AG09319 (cell line): ENCODE measurements around the gene NPAS3.

Experiments
- DNase-seq: peaks from one replicate; pipeline ENCODE4 v3.0.0-alpha.2; 2010; ENCODE audit warnings: low read depth; ENCODE audit errors: extremely low read depth
- TF ChIP-seq, protein P1 (sequence below): IDR thresholded peaks from 2 replicates; pipeline ENCODE4 v1.5.1; 2011; ENCODE audit warnings: low read depth, mild to moderate bottlenecking, inconsistent platforms, low read length, moderate library complexity

Gene NPAS3

DNA sequence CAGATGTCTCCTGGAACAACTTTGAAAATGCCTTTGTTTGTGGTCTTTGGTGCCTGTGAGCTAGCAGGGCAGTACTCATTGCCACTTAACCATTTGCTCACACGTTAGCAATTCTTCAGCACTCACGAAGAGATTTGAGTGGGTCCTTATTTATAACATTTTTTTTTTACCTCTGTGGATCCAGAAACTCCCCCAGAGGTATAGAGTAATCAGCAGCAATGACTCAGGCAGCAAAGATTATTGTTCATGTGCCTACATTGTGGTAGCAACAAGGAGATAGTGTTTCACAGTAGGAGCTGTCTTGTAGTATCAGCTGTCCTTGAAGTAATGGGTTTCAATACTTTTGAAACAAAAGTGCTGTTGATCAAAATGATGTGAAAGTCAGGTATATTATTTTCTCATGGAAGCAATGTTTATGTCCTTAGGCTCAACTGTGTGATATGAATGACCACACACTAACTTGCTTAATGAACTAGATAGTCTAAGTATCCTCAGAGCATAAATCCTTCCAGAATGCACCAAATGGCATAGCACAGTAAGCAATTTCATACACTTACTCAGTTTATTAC, 708.1 kb downstream of the NPAS3 start:
- TF ChIP-seq, protein P1, sequence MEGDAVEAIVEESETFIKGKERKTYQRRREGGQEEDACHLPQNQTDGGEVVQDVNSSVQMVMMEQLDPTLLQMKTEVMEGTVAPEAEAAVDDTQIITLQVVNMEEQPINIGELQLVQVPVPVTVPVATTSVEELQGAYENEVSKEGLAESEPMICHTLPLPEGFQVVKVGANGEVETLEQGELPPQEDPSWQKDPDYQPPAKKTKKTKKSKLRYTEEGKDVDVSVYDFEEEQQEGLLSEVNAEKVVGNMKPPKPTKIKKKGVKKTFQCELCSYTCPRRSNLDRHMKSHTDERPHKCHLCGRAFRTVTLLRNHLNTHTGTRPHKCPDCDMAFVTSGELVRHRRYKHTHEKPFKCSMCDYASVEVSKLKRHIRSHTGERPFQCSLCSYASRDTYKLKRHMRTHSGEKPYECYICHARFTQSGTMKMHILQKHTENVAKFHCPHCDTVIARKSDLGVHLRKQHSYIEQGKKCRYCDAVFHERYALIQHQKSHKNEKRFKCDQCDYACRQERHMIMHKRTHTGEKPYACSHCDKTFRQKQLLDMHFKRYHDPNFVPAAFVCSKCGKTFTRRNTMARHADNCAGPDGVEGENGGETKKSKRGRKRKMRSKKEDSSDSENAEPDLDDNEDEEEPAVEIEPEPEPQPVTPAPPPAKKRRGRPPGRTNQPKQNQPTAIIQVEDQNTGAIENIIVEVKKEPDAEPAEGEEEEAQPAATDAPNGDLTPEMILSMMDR = no peak
- peak; percentile 20 for DNase-seq

DNA sequence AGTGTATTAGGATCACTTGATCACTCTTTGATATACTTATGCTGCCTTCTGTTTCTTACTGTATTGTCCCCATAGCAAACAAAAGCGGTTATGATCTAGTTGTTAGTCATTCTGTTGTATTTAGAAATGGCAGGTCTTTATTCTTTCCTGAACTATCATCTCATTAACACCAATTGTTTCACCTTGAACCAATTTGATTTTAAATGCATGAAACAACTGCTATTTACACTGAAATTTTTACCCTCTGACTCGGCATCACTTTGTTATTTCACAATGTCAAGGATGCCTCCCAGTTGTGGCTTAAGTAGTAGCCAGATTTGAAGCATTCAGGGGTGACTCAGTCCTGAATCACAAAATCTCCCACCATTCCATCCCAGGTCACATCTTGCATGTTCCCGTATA, 708.7 kb downstream of the NPAS3 start:
- TF ChIP-seq, protein P1 = no peak
- peak; percentile 80 for DNase-seq

DNA sequence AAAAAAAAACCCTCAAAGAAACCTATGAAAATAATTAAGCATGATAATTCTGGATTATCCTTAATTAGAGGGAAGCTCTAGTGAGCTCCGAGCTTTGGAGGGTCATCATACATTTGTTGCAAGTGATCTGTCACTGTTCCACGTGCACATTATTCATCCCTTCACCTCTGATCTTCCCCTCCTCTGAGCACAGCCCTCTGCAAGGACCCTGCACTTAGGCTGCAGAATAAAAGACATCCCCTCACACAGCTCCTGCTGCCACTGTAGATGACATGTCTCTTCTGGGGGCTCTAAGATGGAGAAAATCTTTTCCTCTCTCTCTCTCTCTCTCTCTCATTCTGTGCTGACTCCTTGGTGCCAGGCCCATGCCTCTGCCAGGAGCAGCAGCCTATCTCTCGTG, 711.8 kb downstream of the NPAS3 start:
- no peak for DNase-seq
- TF ChIP-seq, protein P1 = no peak

DNA sequence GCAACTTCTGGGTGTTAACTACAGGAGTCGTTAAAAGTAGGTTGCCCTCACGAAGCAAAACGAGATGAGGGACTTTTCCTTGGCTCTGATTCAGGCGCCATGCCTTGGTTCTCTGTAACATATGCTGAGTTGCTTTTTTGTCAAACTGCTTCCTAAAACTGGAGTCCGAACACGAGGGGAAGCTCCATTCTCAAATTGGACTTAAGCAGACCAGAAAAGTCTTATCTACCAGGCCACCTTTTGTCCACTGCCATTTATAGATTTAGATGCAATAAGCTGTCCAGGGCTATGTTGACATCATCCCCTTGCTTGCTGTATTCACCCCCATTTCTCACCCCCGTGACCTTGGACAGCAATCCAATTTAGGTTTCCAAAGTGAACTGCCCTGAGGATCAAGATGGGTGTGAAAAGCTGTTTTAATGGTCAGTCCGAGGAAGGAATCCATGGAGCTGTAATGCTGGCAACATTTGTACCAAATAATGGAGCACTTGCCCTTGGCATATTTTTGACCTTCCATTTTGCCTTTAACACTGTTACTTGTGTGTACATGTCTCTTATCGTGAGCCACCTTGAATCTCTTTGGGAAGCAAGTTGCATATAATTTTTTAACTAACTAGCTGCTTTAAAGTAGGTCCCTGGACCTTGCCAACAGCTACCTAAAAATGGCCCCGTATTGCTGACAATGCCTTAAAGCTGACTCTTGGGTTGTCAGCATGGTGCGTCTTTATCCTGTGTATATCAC, 714.1 kb downstream of the NPAS3 start:
- no peak for DNase-seq
- TF ChIP-seq, protein P1 = no peak

DNA sequence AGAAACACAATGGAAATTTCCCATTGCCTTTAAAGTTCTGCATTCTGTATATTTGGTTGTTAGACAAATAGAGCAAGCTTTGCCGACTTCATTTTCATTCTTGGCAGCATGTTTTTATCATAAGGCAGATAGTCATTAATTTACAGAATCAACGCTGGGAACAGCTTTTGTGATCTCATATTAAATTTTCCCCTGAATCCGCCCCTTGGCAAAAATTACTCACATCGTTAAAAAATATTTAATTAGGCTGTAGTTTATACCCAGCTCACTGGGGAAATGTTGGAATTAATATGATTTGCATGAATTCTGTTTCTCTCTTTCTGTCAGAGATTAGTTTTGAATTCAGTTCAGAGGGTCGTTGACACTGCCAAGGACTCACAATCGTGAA, 714.6 kb downstream of the NPAS3 start:
- no peak for DNase-seq
- TF ChIP-seq, protein P1 = no peak

DNA sequence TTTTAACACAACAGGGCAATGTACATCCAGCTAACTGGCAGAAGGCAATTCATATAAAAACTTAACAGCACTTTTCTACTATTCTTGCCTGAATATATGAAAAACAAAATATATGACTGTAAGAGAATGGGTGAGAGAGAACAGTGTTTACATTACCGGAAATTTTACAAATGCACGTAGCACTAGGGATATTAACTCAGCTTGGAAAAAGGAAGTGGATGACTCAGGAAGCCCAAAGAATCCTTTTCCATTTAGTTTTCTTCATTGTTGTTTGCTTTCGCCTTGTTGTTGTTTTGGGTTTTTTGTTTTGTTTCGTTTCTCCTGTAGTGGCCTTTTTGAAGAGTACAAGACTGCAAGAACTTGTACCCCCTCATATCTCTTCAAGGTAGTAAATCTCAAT, 716.7 kb downstream of the NPAS3 start:
- TF ChIP-seq, protein P1 = no peak
- no peak for DNase-seq

DNA sequence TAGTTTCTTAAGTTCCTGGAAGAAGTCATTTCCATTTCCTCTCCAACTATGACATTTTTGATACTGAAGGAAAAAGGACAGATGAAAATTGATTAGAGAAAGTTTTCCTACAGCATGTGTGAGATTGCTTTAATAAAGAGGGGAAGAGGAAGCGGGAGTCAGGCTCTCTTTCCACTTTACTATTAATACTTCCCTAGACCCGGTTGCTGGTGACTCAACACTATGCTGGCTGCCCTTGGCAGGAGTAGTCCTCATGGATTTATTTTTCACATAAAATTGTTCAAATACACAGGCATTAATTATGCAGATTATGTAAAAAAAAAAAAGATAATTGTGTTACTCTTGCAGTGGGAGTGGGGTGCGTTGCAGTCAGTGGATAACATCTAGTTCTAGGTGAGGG, 718.8 kb downstream of the NPAS3 start:
- TF ChIP-seq, protein P1 = no peak
- no peak for DNase-seq
